ENCODE results near the gene ACTC1. TPM values are rescaled to one million over a fixed set of nuclear protein-coding genes. Genes with fewer than 3 reads are reported as not detected.
"Not testable (repeated sequence)": the region's sequence is repeated elsewhere in the genome, so short reads cannot be mapped to it uniquely, and the experiment has no call there.

Gene ACTC1
- polyA plus RNA-seq (ENCODE audit: insufficient read length): 9,469 TPM

DNA sequence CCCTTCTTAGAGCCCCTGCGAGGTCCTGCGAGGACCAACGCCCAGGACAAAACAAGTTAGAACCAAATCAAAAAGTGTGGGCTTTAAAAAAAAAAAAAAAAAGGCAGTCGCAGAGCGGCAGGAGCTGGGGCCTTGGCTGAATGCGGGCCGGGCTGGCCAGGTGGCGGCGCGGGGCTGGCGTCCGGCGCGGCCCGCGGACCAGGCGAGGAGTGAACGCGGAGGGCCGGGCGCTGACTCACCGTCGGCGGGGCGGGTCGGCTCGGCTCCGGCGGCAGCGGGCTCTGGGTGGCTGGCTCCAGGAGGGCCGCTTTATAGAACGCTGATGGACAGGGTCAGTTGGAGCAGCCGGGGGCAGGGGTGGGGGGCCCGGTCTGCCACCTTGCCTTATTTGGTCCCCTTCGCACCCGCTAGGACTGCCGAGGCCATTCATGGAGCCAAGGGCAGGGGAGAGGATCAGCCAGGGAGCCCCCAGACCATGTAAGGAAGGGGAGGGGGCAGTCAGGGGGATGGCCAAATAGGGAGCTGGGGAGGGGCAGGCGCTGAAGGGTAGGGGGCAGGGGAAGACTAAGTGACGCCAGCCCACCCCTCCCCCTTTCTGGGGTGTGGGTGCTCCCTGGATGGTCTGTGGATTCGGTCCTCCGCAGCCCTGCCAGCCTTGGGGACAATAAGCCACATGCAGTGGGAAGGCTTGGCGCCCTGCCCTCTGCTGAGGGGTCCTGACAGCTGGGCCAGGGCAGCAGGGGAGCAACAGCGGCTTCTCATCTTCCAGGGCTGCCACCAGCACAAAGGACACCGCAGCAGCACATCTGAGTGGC lies at the start of gene ACTC1:
Gene ACTC1, minus strand, starts transcription at position 283 of the 815 bp plus-strand sequence. CDS start 741 bp downstream, outside the sequence.
- no peak for DNase-seq (ENCODE audit: low read depth)

DNA sequence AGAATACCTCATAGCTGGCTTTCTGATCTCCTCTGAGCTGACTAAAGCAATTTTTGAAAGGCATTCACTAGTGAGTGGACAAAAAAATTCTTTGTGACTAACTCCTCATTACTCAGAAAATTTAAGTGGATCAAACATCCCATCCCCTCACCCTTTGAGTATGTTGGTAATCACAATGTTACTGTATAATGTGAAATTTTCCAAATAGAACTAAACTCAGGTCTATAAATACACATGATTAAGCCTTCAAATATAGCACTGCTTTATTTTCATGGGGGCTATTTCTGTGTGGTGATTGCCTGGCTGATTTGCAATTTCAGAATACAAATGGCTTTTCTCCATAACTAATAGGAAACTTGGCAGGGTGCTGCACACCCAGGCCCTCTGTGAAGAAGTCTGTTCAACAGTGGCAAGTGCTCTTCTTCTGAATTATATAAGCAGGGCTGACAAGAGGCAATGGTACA lies 45.9 kb upstream of the ACTC1 start:
- no peak for DNase-seq (ENCODE audit: low read depth)

DNA sequence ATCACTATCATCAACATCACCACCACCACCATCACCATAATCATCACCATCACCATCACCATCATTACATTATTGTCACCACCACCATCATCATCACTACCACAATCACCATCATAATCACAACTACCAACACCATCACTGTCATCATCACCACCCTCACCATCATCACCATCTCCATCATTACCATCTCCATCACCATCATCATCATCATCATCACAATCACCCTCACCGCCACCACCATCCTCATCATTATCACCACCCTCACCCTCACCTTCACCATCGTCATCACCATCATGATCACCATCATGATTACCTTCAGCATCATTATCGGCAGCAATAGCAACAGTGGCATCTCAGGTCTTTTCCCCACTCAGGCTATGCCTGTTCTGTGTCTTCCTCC lies 42.9 kb upstream of the ACTC1 start:
- DNase-seq (ENCODE audit: low read depth): no peak

DNA sequence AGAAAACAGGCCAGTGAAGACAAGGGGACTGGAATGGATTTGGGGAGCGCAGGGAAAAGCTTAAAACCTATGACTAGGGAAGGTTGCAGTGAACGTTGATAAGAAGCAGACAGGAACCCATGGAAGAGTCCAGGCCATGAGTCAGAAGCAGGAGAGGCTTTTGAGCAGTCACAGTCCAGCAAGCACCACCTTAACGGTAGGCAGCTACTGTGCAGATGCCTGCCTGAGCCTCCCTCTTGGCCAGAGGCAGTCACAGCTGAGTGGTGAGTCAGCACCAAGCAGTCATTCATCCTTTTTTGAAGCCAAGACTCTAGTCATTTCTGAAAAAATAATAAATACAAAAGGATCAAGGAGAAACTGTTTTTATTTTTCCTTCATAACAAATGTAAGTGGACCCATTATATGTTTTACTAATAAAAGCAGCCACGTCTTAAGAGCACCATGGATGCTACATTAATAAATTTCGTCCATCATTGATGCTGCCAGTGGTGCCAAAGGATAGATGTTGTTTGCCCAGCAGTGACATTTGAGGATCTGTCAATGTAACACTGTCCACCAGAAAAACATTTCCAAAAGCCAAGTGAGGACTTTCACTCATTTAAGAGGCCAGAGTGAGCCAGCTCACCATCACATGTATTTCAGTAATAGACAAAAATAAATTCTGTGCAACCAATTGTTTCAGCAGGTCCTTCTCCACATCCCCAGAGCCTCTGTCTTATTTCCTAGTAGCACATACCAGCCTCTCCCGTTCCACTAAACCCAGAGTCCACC lies 42.1 kb upstream of the ACTC1 start:
- DNase-seq (ENCODE audit: low read depth): no peak

DNA sequence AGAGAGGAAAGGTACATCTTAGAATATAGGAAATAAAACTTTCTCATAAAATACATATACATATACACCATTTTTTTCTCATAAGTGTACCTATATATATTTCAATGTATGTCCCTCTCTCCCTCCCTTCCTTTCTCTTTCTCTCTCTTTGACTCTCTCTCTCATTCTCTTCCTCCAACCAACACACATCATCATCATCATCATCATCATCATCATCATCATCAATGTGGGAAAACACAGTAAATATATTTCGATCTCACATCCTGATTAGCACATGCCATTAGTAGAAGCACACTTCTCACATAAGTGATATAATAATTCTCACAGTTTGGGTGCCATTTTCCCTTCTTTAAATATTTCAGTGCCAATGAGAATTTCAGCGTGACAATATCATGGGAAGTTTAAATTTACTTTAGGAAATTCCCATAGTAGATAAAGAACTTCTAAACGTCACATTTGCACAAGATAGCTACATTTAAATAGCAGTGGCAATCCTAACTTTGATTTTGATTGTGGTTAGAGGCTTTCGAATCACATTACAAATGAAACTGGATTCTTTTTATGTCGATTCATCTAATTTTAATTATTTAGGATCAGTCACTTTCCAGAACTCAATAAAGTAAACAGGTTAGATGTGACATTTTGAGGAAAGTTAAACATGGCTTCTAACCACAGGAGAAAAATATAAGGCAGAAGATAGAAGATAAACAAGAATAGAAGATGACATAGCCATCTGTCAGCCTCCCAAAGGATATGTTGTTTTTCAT lies 33.0 kb upstream of the ACTC1 start:
- no peak for DNase-seq (ENCODE audit: low read depth)

DNA sequence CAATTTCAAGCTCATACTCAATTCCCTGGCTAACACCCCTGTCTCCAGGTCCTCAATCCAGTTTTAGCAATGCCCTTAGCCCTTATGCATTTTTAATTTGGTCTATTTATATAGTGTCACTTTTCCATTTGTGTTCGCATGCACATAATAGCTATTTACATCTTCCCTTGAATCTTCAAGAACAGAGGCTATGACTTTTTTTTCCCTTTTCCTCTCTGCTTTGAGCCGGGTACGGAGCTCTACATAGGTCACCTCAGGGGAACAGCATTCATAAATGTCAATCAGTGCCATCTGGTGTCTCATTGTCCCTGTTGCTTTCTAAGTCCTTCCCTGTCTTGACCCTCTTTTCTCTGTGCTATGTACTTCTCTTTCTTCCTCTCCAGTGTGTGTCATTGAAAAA lies 26.5 kb upstream of the ACTC1 start:
- DNase-seq (ENCODE audit: low read depth): no peak

DNA sequence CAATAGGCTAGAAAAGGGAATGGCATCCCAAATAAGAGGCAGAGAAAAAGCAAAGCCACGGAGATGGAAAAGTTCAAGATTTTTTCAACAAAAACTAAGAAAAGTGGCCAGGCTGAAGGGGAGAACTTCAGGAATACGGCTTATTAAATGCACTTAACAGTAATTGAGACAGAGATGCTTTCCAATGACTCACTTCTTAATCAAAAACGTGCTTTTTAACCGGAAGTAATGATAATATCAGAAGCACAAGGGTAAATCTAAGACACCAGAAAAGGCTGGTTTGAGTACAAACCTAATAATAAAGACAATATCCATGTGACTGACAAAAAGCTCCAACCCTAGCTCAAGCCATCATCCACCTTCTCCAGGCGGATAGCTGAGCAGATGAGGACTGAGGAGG lies 24.8 kb upstream of the ACTC1 start:
- no peak for DNase-seq (ENCODE audit: low read depth)

DNA sequence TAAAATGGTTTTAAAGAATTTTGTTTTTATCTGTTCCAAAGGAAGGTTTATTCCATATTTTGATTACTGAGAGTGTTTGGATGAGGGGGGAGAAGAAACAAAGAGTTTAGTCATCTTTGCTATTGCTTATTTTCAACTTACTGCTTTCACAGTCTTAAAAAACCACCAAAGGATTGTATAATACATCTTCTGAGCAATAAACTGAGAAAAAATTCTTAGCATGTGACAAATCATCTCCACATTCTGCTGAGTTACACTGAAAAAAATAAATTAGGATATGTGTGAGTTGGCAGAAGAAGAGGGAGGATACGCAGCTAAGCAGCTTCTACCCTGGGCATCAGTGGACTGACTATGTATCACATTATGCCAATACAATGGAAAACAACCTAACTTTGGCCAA lies 23.2 kb upstream of the ACTC1 start:
- no peak for DNase-seq (ENCODE audit: low read depth)

DNA sequence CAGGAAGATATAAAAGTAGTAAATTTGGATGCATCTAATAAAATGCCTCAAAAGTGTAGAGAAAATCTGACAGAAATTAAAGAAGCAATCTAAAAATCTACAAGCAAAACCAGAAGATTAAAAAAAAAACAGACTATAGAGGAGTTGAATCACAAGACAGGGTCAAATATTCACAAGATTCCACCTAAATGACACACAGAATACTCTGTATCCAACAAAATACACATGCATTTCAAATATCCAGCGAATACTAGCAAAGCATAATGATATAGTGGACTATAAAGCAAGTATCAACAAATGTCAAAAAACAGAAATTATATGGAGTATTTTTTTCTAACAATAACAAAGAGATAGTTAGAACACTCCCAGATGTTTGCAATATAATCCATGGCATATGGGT lies 20.5 kb upstream of the ACTC1 start:
- no peak for DNase-seq (ENCODE audit: low read depth)

DNA sequence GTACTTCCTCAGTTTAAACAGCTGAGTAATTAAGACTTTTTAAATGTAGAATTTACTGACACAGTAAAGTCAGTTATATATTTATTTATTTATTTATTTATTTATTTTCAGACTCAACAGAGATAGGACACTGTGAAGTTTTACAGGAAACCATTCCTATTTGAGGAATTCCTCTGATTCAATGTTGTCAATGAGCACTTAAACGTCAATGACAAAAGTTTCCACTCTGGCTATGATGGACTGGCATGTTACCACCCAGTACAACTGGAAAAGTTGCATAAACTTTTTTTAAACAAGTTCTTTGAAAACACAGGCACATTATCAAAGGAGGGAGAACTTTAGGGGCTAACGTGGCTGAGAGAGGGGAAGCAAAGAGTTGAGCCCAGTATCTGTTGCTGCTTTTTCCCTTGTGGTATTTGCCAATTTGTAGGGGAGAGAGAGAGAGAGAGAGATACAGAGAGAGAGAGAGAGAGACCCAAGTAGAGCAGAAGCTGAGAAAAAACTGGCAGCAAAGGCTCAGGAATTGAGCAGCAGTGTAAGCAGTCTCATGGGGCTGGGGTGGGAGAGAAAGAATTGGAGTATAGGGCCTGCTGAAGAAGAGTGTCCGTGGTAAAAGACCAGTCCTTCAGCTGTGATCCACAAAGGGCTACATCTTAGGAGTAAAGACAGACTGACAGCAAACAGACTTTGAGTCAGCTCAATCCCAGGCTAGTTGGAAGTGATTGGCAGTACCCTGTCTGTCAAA lies 18.3 kb upstream of the ACTC1 start:
- no peak for DNase-seq (ENCODE audit: low read depth)

DNA sequence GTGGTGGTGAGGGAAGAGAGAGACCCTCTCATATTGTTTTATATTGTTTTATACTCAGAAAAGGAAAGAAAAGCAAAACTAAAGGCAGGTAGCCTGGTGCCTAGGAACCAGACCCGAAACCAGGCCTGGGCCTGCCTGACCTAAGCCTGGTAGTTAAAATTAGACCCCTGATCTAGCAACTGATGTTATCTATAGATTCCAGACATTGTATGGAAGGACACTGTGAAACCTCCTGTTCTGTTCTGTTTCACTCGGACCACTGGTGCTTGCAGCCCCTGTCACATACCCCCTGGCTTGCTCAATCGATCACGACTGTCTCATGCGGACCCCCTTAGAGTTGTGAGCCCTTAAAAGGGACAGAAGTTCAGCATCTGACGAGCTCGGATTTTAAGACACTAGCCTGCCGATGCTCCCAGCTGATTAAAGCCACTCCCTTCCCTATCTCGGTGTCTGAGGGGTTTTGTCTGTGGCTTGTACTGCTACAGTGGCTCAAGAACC lies 17.6 kb upstream of the ACTC1 start:
- not testable (repeated sequence) for DNase-seq (ENCODE audit: low read depth)

DNA sequence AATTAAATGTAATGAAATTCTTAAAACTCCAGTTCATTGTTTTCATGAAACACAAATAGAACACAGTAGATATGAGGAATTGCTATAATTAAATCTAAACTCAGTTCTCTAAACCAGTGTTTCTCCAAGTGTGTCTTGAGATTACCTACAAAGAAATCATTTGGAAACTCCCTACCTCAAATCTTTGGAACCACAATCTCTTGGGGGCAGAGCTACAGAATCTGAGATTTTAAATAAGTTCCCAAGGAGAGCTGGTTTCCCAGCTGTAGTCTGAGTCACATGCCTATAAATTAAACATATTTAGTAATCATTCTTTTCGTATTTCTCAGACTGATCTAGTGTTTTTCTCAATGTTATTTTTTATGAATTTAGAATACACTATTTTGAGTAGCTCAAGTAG lies 17.0 kb upstream of the ACTC1 start:
- DNase-seq (ENCODE audit: low read depth): no peak

DNA sequence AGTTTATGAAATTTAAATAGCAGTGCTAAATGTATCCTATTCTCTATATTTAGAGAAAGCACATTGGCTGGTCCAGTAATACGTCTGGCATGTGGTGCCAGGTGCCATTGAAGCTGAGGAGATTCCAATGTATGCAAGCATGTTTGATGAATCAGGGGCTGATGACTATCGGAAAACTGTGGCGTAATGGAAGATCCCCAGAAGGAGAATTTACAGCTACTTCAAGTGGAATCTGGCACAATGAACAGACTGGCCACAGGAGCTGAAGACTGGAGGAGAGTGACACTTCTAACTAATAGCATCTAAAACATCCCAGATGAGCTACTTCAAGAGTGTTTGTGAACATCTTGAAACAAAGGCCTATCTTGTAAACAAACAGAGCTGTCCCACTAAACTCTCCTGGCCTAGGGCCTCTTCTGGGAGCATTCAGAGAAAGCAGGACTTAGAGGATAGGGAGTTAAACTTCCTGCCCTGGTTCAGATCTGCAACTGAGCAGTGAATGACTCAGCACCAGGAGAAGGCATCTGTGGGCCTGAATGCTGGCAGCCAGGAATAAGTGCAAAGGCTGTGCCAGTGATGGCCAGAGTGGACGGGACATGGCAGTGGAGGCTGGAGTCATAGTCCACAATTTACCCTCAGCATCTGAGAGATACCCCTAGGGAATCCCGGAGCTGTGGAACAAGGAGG lies 15.2 kb upstream of the ACTC1 start:
- no peak for DNase-seq (ENCODE audit: low read depth)

DNA sequence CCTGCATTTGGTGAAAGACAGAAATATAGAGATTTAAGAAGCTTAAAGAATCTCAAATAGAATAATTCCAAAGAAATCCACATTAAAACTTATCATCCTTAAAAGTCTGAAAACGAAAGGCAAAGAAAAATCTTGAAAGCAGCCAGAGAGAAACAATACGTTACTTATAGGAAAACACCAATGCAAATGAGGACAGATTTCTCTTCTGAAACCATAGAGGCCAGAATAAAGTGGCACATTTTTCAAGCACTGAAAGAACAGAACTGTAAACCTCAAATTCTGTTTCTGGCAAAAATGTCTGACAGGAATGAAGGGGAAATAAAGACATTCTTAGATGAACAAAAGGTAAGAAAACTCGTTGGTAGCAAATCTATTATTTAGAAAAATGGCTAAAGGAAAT lies 13.8 kb upstream of the ACTC1 start:
- no peak for DNase-seq (ENCODE audit: low read depth)

DNA sequence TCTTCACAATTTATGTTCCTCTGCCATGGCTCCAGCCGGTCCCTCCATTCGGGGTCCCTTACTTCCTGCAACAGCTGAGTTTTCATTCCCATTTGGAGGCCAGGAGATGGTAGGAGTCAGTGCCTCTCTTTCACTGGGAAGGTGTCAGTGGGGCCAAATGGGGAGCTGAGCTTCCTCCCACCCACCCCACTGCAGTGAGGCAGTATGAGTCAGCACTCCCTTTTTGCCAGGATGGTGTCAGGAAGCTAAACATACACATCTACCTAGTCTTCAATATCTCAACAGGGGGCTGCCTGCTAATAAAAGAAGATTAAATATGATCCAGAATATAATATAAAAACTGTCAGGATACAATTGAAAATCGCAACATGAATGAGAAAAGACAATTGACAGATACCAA lies 12.7 kb upstream of the ACTC1 start:
- DNase-seq (ENCODE audit: low read depth): no peak

DNA sequence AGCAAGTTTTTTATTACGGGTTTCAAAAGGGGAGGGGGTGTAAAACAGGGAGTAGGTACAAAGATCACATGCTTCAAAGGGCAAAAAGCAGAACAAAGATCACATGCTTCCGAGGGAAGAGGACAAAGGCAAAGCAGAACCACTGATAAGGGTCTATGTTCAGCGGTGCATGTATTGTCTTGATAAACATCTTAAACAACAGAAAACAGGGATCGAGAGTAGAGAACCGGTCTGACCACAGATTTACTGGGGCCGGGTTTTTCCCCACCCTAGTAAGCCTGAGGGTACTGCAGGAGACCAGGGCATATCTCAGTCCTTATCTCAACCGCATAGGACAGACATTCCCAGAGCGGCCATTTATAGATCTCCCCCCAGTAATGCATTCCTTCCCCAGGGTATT lies 11.9 kb upstream of the ACTC1 start:
- not testable (repeated sequence) for DNase-seq (ENCODE audit: low read depth)

DNA sequence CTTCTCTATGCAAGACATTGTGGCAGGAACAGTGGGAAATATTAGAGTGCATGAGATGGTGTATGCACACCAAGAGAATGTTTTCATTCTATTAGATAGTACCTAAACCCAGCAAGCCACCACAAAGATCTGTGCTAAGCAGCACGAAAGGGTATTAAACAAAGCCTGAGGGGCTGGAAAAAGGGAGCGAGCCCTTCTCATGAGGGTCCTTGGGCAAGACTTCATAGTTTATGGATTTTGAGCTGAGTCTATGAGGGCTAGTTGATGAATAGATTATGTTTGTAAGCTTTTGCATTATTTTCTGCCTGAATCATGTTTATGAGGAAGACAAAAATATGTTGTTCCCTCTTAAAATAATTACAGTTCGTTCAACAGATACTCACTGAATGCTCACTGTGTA lies 9.4 kb upstream of the ACTC1 start:
- DNase-seq (ENCODE audit: low read depth): no peak

DNA sequence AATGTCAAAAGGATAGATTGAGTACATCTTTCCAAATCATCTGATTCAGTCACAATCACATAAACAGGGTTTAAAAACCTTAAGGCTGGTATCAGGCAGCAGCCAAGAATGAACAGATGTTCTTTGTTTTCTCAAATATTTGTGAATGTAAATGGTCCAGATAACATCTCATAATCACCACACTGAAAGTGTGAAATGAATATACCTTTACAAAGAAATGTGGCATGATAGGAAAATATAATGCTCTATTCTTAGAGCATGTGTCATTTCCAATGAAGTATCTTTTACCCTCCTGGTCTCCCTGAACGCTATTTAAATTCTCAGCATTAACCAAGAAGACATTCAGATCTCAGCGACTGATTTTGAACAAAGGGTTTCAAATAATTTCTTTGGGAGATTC lies 8.8 kb upstream of the ACTC1 start:
- no peak for DNase-seq (ENCODE audit: low read depth)

DNA sequence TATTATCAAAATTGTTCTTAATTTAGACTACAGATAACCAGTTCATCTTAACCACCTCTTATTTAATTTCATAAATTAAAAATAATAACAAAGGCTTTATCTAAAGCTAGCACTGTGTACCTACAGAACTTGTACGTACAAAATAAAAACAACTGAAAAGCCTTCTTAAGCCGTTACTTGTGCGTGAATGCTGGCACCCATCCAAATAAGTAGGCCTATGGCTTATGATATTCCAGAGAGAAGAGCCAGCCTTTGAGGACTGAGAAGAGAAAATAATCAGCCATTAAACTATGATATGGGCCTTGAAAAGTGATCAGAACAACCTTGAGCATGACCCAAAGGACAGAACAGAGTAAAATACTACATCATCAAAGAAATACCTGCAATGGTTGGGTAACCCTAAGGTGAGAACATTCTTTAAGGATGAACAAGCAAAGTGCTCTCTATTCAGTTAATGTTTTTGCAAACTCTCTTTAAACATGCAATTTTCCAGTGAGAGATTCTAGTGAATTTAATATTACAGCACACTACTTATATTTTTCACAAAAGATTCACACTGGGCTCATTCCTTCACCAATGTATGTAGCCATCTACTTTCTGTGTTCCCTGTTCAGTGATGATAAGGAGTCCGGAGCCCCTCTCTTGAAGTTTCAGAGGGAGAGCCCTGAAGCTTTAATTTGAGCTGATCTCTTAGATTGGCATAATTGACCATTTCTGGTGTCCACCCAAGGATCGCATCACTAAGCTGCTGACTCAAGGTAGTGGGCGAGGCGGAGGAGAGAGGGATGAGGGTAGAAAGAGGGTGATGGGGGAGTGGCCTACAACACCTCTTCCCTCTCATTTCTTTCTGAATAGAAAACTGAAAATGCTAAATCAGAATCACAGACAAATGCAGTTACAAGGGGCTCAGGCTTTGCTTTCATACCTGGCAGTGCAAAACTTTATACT lies 7.7 kb upstream of the ACTC1 start:
- DNase-seq (ENCODE audit: low read depth): no peak

DNA sequence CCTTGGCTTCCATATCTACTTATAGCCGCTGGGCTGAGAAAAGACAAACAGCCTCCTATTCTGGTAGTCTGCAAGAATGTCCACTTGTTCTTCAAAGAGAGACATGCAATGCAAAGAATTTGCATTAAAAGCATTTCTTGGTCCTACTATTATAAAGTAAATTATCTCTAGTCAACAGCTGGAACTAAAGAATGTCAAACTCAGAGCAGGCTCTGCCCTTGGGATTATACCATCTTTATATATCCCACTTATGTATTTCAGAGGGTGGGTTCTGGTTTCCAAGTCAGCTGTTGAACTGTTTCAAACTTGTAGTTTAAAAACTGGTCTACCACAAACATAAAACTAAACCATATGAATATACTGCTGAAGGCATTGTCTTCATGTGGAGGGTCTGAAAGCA lies 7.0 kb upstream of the ACTC1 start:
- no peak for DNase-seq (ENCODE audit: low read depth)
